Neural cell (in vitro differentiated cells): ENCODE results near the gene MAML2. TPM values are rescaled to one million over a fixed set of nuclear protein-coding genes. Genes with fewer than 3 reads are reported as not detected.

Source experiments
- H2AFZ ChIP-seq: fragments of 200-600, 300-800 bp; sonication (generic), shearing (Covaris generic); 2 replicates; pipeline ENCODE4 v1.6.0; 2014; ENCODE audit warnings: low read depth, mild to moderate bottlenecking, antibody characterized with exemption, low read length, moderate library complexity
- H3F3A ChIP-seq: fragments of 200-600 bp; shearing (Covaris generic); 2 replicates; pipeline ENCODE4 v1.6.1; 2016; ENCODE audit warnings: mild to moderate bottlenecking, moderate library complexity, mixed read lengths, antibody characterized with exemption, low read length; ENCODE audit not compliant: insufficient read depth, poor library complexity, severe bottlenecking
- H3K27ac ChIP-seq: fragments of 200-600, 300-800 bp; sonication (generic), shearing (Covaris generic); 2 replicates; pipeline ENCODE4 v1.5.1; 2014; ENCODE audit warnings: mild to moderate bottlenecking, low read length, moderate library complexity
- H3K27me3 ChIP-seq: fragments of 300-800, 200-600 bp; sonication (generic), shearing (Covaris generic); 2 replicates; pipeline ENCODE4 v1.6.0; 2014; ENCODE audit warnings: mild to moderate bottlenecking, low read depth, low read length, moderate library complexity; ENCODE audit not compliant: insufficient read depth
- H3K36me3 ChIP-seq: fragments of 300-800, 200-600 bp; sonication (generic), shearing (Covaris generic); 2 replicates; pipeline ENCODE4 v1.5.1; 2014; ENCODE audit warnings: mild to moderate bottlenecking, antibody characterized with exemption, low read length, moderate library complexity; ENCODE audit not compliant: insufficient read depth
- H3K4me2 ChIP-seq: fragments of 300-800, 200-600 bp; sonication (generic), shearing (Covaris generic); 2 replicates; pipeline ENCODE4 v1.6.0; 2014; ENCODE audit warnings: mild to moderate bottlenecking, low read length
- H3K4me3 ChIP-seq: fragments of 300-800, 200-600 bp; sonication (generic), shearing (Covaris generic); 2 replicates; pipeline ENCODE4 v1.5.1; 2014; ENCODE audit warnings: mild to moderate bottlenecking, low read length, moderate library complexity
- H3K79me2 ChIP-seq: fragments of 200-600 bp; shearing (Covaris generic); replicated peaks from 2 replicates; pipeline ENCODE4 v1.6.0; 2014; ENCODE audit warnings: mild to moderate bottlenecking, low read length, moderate library complexity; ENCODE audit not compliant: insufficient read depth
- H3K9ac ChIP-seq: fragments of 300-800, 200-600 bp; sonication (generic), shearing (Covaris generic); 2 replicates; pipeline ENCODE4 v1.6.1; 2016; ENCODE audit warnings: mild to moderate bottlenecking, low read length, mixed read lengths
- H3K9me2 ChIP-seq: fragments of 200-600 bp; shearing (Covaris generic); 2 replicates; pipeline ENCODE4 v1.6.1; 2016; ENCODE audit warnings: mild to moderate bottlenecking, low read length, mixed read lengths; ENCODE audit not compliant: insufficient read depth
- H3K9me3 ChIP-seq: fragments of 200-600, 300-800 bp; sonication (generic), shearing (Covaris generic); 2 replicates; pipeline ENCODE4 v1.6.1; 2016; ENCODE audit warnings: mild to moderate bottlenecking, mixed run types, low read length, moderate library complexity, mixed read lengths
- H4K20me1 ChIP-seq: fragments of 200-600 bp; shearing (Covaris generic); 2 replicates; pipeline ENCODE4 v1.6.1; 2016; ENCODE audit warnings: mild to moderate bottlenecking, mixed run types; ENCODE audit not compliant: insufficient read depth
- EP300 ChIP-seq: fragments of 450-650 bp; conservative IDR thresholded peaks from 2 replicates; pipeline ENCODE4 v1.6.1; 2014; ENCODE audit warnings: antibody characterized with exemption, mild to moderate bottlenecking, moderate library complexity; ENCODE audit not compliant: poor library complexity, severe bottlenecking
- EZH2 ChIP-seq: fragments of 200-600, 300-800 bp; shearing (Covaris generic), sonication (generic); IDR thresholded peaks from 2 replicates; pipeline ENCODE4 v1.6.1; 2014; ENCODE audit warnings: antibody characterized with exemption, low read length, borderline replicate concordance, mild to moderate bottlenecking; ENCODE audit not compliant: insufficient read depth, poor library complexity, severe bottlenecking
- MXI1 ChIP-seq: fragments of 450-650 bp; conservative IDR thresholded peaks from 2 replicates; pipeline ENCODE4 v1.6.1; 2014; ENCODE audit warnings: antibody characterized with exemption, mild to moderate bottlenecking; ENCODE audit not compliant: poor library complexity, severe bottlenecking
- POLR2AphosphoS5 ChIP-seq: IDR thresholded peaks from 2 replicates; pipeline ENCODE4 v1.6.1; 2012
- RAD21 ChIP-seq: fragments of 450-650 bp; conservative IDR thresholded peaks from 2 replicates; pipeline ENCODE4 v1.6.1; 2014; ENCODE audit warnings: antibody characterized with exemption, mild to moderate bottlenecking, moderate library complexity
- SMC3 ChIP-seq: fragments of 450-650 bp; conservative IDR thresholded peaks from 2 replicates; pipeline ENCODE4 v1.6.1; 2014; ENCODE audit warnings: antibody characterized with exemption, mild to moderate bottlenecking, moderate library complexity; ENCODE audit not compliant: poor library complexity
- TAF1 ChIP-seq: IDR thresholded peaks from 2 replicates; pipeline ENCODE4 v1.6.1; 2012; ENCODE audit warnings: low read depth
- polyA plus RNA-seq: library from polyadenylated mRNA; depleted of rRNA; stranded (reverse); fragments of >200 nt; gene quantifications from 2 replicates; pipeline ENCODE4 v1.2.3, GENCODE V29; 2014
- TF ChIP-seq, protein P1 (sequence below): IDR thresholded peaks from 2 replicates; pipeline ENCODE4 v1.6.1; 2012; ENCODE audit warnings: borderline replicate concordance
- TF ChIP-seq, protein P2 (sequence below): fragments of 450-650 bp; IDR thresholded peaks from 2 replicates; pipeline ENCODE4 v1.5.1; 2014; ENCODE audit warnings: antibody characterized with exemption, mild to moderate bottlenecking, moderate library complexity; ENCODE audit not compliant: poor library complexity, severe bottlenecking

The MAML2 gene
- polyA plus RNA-seq, 1 donor from 2014 or later, result 3.6 TPM

DNA sequence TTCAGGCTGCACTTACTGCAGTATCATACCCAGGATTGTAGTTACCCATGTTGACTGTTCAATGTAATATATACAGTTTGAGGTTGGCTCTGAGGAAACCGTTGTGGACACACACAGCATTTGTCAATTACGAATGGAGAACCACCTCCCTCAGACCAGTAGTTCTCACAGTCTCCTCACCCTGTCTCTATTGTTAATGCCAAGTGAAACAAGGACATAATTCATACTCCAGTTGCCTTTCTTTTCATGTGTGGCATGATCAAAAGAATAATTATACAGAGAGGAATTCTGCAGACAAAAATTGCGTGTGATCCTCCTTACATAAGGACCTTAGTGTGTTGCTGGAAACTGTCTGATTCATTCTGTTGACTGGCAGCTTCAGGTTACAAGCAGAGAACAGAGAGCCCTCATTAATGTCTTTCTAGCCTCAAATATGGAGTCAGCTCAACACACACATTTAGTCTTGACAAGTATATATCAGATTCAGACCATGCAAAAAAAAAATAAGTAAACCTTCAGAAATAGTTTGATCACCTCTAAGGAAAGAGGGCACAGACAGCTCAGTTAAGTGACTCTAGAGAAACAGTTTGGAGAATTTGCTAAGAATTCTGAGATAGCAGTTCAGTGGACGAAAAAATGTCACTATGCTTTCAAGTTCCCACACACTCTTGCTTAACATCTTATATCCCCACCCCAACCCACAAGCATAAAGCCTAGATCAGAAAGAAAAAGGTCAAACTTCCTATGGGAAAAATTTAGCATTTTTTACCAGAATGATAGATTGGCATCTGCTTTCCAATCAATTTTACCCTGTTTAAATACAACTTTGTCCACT lies 96.1 kb downstream of the MAML2 start:
- TF ChIP-seq EZH2 (no peak), POLR2AphosphoS5 (peak; percentile 30), TAF1 (no peak), EP300 (peak; percentile 38), SMC3 (no peak)
- TF ChIP-seq, protein P1, sequence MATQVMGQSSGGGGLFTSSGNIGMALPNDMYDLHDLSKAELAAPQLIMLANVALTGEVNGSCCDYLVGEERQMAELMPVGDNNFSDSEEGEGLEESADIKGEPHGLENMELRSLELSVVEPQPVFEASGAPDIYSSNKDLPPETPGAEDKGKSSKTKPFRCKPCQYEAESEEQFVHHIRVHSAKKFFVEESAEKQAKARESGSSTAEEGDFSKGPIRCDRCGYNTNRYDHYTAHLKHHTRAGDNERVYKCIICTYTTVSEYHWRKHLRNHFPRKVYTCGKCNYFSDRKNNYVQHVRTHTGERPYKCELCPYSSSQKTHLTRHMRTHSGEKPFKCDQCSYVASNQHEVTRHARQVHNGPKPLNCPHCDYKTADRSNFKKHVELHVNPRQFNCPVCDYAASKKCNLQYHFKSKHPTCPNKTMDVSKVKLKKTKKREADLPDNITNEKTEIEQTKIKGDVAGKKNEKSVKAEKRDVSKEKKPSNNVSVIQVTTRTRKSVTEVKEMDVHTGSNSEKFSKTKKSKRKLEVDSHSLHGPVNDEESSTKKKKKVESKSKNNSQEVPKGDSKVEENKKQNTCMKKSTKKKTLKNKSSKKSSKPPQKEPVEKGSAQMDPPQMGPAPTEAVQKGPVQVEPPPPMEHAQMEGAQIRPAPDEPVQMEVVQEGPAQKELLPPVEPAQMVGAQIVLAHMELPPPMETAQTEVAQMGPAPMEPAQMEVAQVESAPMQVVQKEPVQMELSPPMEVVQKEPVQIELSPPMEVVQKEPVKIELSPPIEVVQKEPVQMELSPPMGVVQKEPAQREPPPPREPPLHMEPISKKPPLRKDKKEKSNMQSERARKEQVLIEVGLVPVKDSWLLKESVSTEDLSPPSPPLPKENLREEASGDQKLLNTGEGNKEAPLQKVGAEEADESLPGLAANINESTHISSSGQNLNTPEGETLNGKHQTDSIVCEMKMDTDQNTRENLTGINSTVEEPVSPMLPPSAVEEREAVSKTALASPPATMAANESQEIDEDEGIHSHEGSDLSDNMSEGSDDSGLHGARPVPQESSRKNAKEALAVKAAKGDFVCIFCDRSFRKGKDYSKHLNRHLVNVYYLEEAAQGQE, result no peak
- TF ChIP-seq, protein P2, sequence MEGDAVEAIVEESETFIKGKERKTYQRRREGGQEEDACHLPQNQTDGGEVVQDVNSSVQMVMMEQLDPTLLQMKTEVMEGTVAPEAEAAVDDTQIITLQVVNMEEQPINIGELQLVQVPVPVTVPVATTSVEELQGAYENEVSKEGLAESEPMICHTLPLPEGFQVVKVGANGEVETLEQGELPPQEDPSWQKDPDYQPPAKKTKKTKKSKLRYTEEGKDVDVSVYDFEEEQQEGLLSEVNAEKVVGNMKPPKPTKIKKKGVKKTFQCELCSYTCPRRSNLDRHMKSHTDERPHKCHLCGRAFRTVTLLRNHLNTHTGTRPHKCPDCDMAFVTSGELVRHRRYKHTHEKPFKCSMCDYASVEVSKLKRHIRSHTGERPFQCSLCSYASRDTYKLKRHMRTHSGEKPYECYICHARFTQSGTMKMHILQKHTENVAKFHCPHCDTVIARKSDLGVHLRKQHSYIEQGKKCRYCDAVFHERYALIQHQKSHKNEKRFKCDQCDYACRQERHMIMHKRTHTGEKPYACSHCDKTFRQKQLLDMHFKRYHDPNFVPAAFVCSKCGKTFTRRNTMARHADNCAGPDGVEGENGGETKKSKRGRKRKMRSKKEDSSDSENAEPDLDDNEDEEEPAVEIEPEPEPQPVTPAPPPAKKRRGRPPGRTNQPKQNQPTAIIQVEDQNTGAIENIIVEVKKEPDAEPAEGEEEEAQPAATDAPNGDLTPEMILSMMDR, result no peak
- H3K9me2 ChIP-seq, result no peaks in the 10 kb centered on the region

DNA sequence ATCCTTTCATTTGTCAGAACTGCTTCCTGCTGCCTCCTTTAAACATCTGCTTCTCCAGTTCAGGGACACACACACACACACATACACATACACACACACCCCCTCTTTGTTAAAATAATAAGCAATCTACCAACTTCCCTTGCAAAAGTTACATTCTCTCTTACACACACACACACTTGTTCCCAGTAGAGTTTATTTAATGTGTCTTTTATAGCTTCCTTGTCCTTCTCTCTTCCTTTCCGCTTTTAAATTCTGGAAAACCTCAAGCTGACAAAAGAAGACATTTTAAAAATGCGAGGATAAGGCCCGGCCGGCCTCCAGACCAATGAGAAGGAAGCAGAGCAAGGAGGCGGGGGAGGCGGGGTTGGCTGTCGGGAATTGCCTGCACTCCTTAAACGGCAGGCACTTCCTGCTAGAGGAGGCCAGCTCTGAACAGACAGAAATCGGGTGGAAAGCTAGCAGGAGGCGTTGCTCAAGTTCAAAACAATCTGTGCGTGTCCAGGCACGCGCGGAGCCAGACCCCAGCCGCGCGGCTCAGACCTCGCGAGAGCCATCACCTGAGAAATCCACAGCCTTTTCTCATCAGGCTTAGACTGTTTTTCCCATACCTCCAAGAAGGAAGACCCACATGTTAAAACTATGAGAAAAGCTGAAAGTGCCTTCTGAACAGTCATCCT lies 99.9 kb downstream of the MAML2 start:
- peak overlapping the region; percentile 57 for H3K27ac ChIP-seq

More for the DNA sequence above, 96.1 kb downstream of the MAML2 start:
- Histone ChIP-seq H4K20me1 (no peaks in the 10 kb centered on the region), H3K36me3 (no peaks in the 10 kb centered on the region), H3K27ac (peak overlapping the region; percentile 65), H3K4me2 (no peak overlapping the region), H3K9ac (peak overlapping the region; percentile 22), H3K27me3 (no peaks in the 10 kb centered on the region), H3K9me3 (no peaks in the 10 kb centered on the region), H3K4me3 (peak overlapping the region; percentile 18), H3K79me2 (no peaks in the 10 kb centered on the region), H2AFZ (no peak overlapping the region), H3F3A (no peaks in the 10 kb centered on the region)

More for the DNA sequence above, 99.9 kb downstream of the MAML2 start:
- H3F3A ChIP-seq, result no peaks in the 10 kb centered on the region
- no peak overlapping the region for H2AFZ ChIP-seq
- TF ChIP-seq, protein P2, result no peak
- TF ChIP-seq POLR2AphosphoS5 (no peak), MXI1 (peak; percentile 26), SMC3 (no peak), TAF1 (no peak), RAD21 (peak; percentile 29), EP300 (no peak), EZH2 (no peak)
- TF ChIP-seq, protein P1, result peak; percentile 18
- H3K9me3 ChIP-seq, result no peaks in the 10 kb centered on the region
- peak overlapping the region; percentile 64 for H3K4me3 ChIP-seq
- peak overlapping the region; percentile 47 for H3K9ac ChIP-seq
- H3K27me3 ChIP-seq, result no peaks in the 10 kb centered on the region
- H4K20me1 ChIP-seq, result no peaks in the 10 kb centered on the region
- H3K36me3 ChIP-seq, result no peaks in the 10 kb centered on the region
- H3K9me2 ChIP-seq, result no peaks in the 10 kb centered on the region
- no peaks in the 10 kb centered on the region for H3K79me2 ChIP-seq
- H3K4me2 ChIP-seq, result peak overlapping the region; percentile 96
